HCT116 (cell line): ENCODE results near the gene ULBP1. TPM values are rescaled to one million over a fixed set of nuclear protein-coding genes. Genes with fewer than 3 reads are reported as not detected.
A peak's percentile ranks its signal among the peaks of the same experiment; 100 is the strongest.
"Not testable (repeated sequence)": the region's sequence is repeated elsewhere in the genome, so short reads cannot be mapped to it uniquely, and the experiment has no call there.

Experiments
- ATAC-seq: fragments of 200-7000 bp; cut with Tn5 transposase; 2 replicates; pipeline ENCODE4 v1.9.1; 2020; ENCODE audit warnings: mild to moderate bottlenecking, moderate library complexity
- BruUV-seq: library from RNA; stranded (reverse); fragments of 400-500 nt; replicated peaks from 2 replicates; lab custom pipeline; 2021; lab: Mats Ljungman, UMichigan
- CTCF ChIA-PET: fragments of 300-600 bp; sonication (Branson Sonifier 250); formaldehyde crosslinking; loops from one replicate; lab custom pipeline; 2021; ENCODE audit warnings: antibody characterized with exemption; lab: Charles Lee
- POLR2A ChIA-PET: fragments of 300-600, 350-600 bp; sonication (Branson Sonifier 250); formaldehyde crosslinking; loops from one replicate; lab custom pipeline; 2021; ENCODE audit warnings: antibody characterized with exemption; lab: Charles Lee
- RAD21 ChIA-PET, 2 experiments: fragments of 300-600 bp; sonication (Branson Sonifier 250); formaldehyde crosslinking; loops; one replicate each; lab custom pipeline; 2023; ENCODE audit warnings: low total read pairs in 2 of 2; ENCODE audit not compliant: uncharacterized antibody in 2 of 2, unreplicated experiment in 2 of 2, low non-redundant PET in 1 of 2; lab: Charles Lee
- DNase-seq: peaks from one replicate; pipeline ENCODE4 v3.0.0-alpha.2; 2010; ENCODE audit warnings: low read depth, low spot score
- H2AFZ ChIP-seq: fragments of 200-600 bp; shearing (Covaris generic), sonication (generic); 2 replicates; pipeline ENCODE4 v1.6.1; 2017; ENCODE audit warnings: low read depth, mixed run types, mixed read lengths, antibody characterized with exemption, low read length; ENCODE audit not compliant: poor library complexity, severe bottlenecking
- H3K27ac ChIP-seq: 2 replicates; pipeline ENCODE4 v1.5.1; 2012; ENCODE audit warnings: low read depth, low read length
- H3K27me3 ChIP-seq: fragments of 200-600 bp; sonication (generic); 2 replicates; pipeline ENCODE4 v1.6.1; 2016; ENCODE audit warnings: mixed run types, low read length, mixed read lengths; ENCODE audit not compliant: insufficient read depth
- H3K36me3 ChIP-seq, 2 experiments: fragments of 200-500 bp in 1 of 2; fragments of 200-600 bp in 1 of 2; sonication (Bioruptor generic) in 1 of 2; sonication (generic) in 1 of 2; 2 replicates each; pipeline versions ENCODE4 v1.5.1 to v1.6.1; 2014 to 2016; ENCODE audit warnings: low read length in 2 of 2, inconsistent platforms in 1 of 2, mixed read lengths in 1 of 2, mixed run types in 1 of 2; ENCODE audit not compliant: insufficient read depth in 2 of 2, control insufficient read depth in 1 of 2
- H3K4me1 ChIP-seq, 2 experiments: fragments of 200-600 bp in 1 of 2; sonication (generic) in 1 of 2; 2 replicates each; pipeline versions ENCODE4 v1.5.1 to v1.6.1; 2012 to 2017; ENCODE audit warnings: low read length in 2 of 2, inconsistent platforms in 1 of 2, mild to moderate bottlenecking in 1 of 2, mixed read lengths in 1 of 2, mixed run types in 1 of 2, moderate library complexity in 1 of 2; ENCODE audit not compliant: insufficient read depth in 2 of 2, control insufficient read depth in 1 of 2
- H3K4me2 ChIP-seq: fragments of 200-600 bp; sonication (generic); 2 replicates; pipeline ENCODE4 v1.6.1; 2017; ENCODE audit warnings: mixed run types, low read length, mixed read lengths
- H3K4me3 ChIP-seq, 2 experiments: fragments of 200-600 bp in 1 of 2; sonication (generic) in 1 of 2; replicated peaks in 1 of 2; 2 replicates each; pipeline ENCODE4 v1.5.1; 2011 to 2016; ENCODE audit warnings: low read length in 2 of 2, control low read depth in 1 of 2, low read depth in 1 of 2, mild to moderate bottlenecking in 1 of 2, mixed read lengths in 1 of 2, mixed run types in 1 of 2
- H3K79me2 ChIP-seq: fragments of 200-600 bp; sonication (generic); 2 replicates; pipeline ENCODE4 v1.6.1; 2017; ENCODE audit warnings: mild to moderate bottlenecking, mixed run types, low read length, moderate library complexity, mixed read lengths; ENCODE audit not compliant: insufficient read depth
- H3K9ac ChIP-seq: fragments of 200-600 bp; sonication (generic); 2 replicates; pipeline ENCODE4 v1.6.1; 2016; ENCODE audit warnings: low read length, mixed read lengths
- H3K9me2 ChIP-seq: fragments of 200-600 bp; sonication (generic), shearing (Covaris generic); 2 replicates; pipeline ENCODE4 v1.6.1; 2017; ENCODE audit warnings: mixed run types, mild to moderate bottlenecking, moderate library complexity; ENCODE audit not compliant: insufficient read depth
- H3K9me3 ChIP-seq, 2 experiments: fragments of 200-500 bp in 1 of 2; fragments of 200-600 bp in 1 of 2; sonication (Bioruptor generic) in 1 of 2; sonication (generic) in 1 of 2; 2 replicates each; pipeline ENCODE4 v1.6.1; 2014 to 2017; ENCODE audit warnings: low read length in 2 of 2, mixed read lengths in 2 of 2, inconsistent platforms in 1 of 2, low read depth in 1 of 2, mild to moderate bottlenecking in 1 of 2, mixed run types in 1 of 2, moderate library complexity in 1 of 2; ENCODE audit not compliant: control insufficient read depth in 1 of 2, insufficient read depth in 1 of 2
- H4K20me1 ChIP-seq: fragments of 200-600 bp; sonication (generic), shearing (Covaris generic); 2 replicates; pipeline ENCODE4 v1.6.1; 2017; ENCODE audit warnings: mixed run types, mild to moderate bottlenecking, moderate library complexity; ENCODE audit not compliant: insufficient read depth
- CTCF ChIP-seq, 3 experiments: fragments of 200-600 bp in 1 of 3; sonication (generic) in 1 of 3; IDR thresholded peaks in 2 of 3; conservative IDR thresholded peaks in 1 of 3; 2 replicates each; pipeline ENCODE4 v1.5.1; 2012 to 2017; ENCODE audit warnings: low read depth in 2 of 3, low read length in 2 of 3, antibody characterized with exemption in 1 of 3, borderline replicate concordance in 1 of 3, control low read depth in 1 of 3, mild to moderate bottlenecking in 1 of 3, mixed read lengths in 1 of 3, mixed run types in 1 of 3, moderate library complexity in 1 of 3; ENCODE audit not compliant: insufficient read depth in 1 of 3
- RAD21 ChIP-seq: IDR thresholded peaks from 2 replicates; pipeline ENCODE4 v1.6.1; 2012; ENCODE audit warnings: low read depth, mild to moderate bottlenecking
- YY1 ChIP-seq: IDR thresholded peaks from 2 replicates; pipeline ENCODE4 v1.6.1; 2011; ENCODE audit warnings: low read length, low read depth, moderate library complexity, mild to moderate bottlenecking; ENCODE audit not compliant: insufficient replicate concordance; ENCODE audit errors: extremely low read depth
- intact Hi-C: fragments of 100-400 bp; cut with micrococcal nuclease; formaldehyde crosslinking; loops from 2 replicates; pipeline ENCODE4 v1.10.0; 2022
- total RNA-seq: library from RNA; stranded (reverse); gene quantifications from one replicate; pipeline ENCODE4 v1.2.1, GENCODE V29; 2021; ENCODE audit not compliant: unreplicated experiment

The ULBP1 gene
- total RNA-seq, 1 experiment from 2014 or later = 12.4 TPM

- CTCF ChIA-PET = interaction anchor here (1.0 kb wide), 1 partner anchor 87 kb away, joined by 4 read pairs; no protein-coding TSS in a partner anchor
- H3K27ac ChIP-seq, H3K36me3 ChIP-seq, BruUV-seq, H3K9ac ChIP-seq, H4K20me1 ChIP-seq, ATAC-seq, POLR2A ChIA-PET, RAD21 ChIA-PET, H2AFZ ChIP-seq, H3K27me3 ChIP-seq, H3K79me2 ChIP-seq, H3K9me3 ChIP-seq, DNase-seq, H3K4me3 ChIP-seq, H3K4me2 ChIP-seq, H3K9me2 ChIP-seq: not testable (repeated sequence)
- intact Hi-C loops = loop anchor here (2.0 to 5.0 kb wide), 2 partner anchors 62 to 900 kb away; partner anchors contain the start of gene LRP11
- H3K4me1 ChIP-seq = peaks cover 3 to 22% of the 10 kb centered on the region in 2 experiments; a peak in 3 of 4 replicates
Observed at GRCh38 chr6:149927025-149927424, 36.7 kb upstream of the ULBP1 start.

DNA sequence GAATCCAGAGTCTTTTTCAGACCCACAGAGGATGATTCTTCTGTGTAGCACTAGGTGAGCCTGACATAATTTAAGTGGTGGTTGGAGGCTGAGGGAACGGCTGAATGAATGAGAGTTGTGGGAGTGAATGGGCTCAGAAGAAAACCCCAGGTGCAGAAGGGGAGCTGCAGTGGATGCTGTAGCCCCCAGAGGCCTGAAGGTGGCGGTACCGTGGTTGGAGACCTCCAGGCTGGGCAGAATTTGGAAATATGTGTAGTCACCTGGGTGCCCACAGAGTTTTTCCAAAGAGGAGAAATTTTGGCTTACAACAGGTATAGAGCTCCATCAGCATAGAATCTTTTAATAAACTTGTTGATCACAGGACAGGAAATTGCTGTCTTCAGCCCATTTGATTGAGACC is 34.3 kb upstream of the ULBP1 start:
- Histone ChIP-seq H3K36me3 (no peaks in the 10 kb centered on the region), H3K4me1 (peaks cover 3 to 10% of the 10 kb centered on the region in 2 experiments; a peak in 2 of 4 replicates), H3K79me2 (no peaks in the 10 kb centered on the region), H3K9me2 (no peaks in the 10 kb centered on the region), H3K4me3 (no peak overlapping the region), H4K20me1 (no peaks in the 10 kb centered on the region), H3K4me2 (no peak overlapping the region), H2AFZ (no peak overlapping the region), H3K9ac (no peak overlapping the region), H3K27me3 (0 out of 2 replicates have a peak, but pooled peaks cover 4% of the 10 kb centered on the region), H3K9me3 (no peaks in the 10 kb centered on the region), H3K27ac (no peak overlapping the region)
- DNase-seq (no peak), ATAC-seq (peak; percentile 43)
- ChIA-PET CTCF (interaction anchor here (0.6 to 1.3 kb wide), 6 partner anchors 25 to 143 kb away, joined by 3 to 5 read pairs (median 4); no protein-coding TSS in a partner anchor), RAD21 (no interaction called here), POLR2A (no interaction called here)
- TF ChIP-seq CTCF (IDR thresholded peaks at IDR 0.05 in 2 of 3, conservative IDR thresholded peaks at IDR 0.05 in 1 of 3; ENCODE audit: borderline replicate concordance in 1 of 3, insufficient read depth in 1 of 3, low read depth in 2 of 3, low read length in 2 of 3) (peak; percentile 44 to 81 (median 76); a peak in 5 of 6 replicates), YY1 (no peak), RAD21 (peak; percentile 44)
- intact Hi-C loops = loop anchor here (5.0 kb wide), 1 partner anchor 902 kb away; no protein-coding TSS in a partner anchor
- BruUV-seq = no TSS peak
